Epithelial cell of prostate (primary cell): Measurements from ENCODE around the gene TMEM141.
A peak's percentile ranks its signal among the peaks of the same experiment; 100 is the strongest.

Experiments used
- DNase-seq: peaks from one replicate; pipeline ENCODE4 v3.0.0-alpha.2; 2011; ENCODE audit warnings: low read depth, low spot score
- H3K27ac ChIP-seq: fragments of 450-650 bp; 2 replicates; pipeline ENCODE4 v1.5.1; 2017; ENCODE audit warnings: mild to moderate bottlenecking

Gene TMEM141

GRCh38 chr9:136790640-136791515 is at the start of gene TMEM141:
TSS of gene TMEM141 (plus strand) at chr9:136791344. CDS start at chr9:136791371, 27 bp downstream.
- DNase-seq = peak; percentile 91
- peak within 1 kb of the TSS; percentile 91 for H3K27ac ChIP-seq

GRCh38 chr9:136741883-136742571 is 49.1 kb upstream of the TMEM141 start:
- no peak overlapping the region for H3K27ac ChIP-seq
- DNase-seq = no peak

- DNase-seq = no peak
- no peak within 1 kb of the TSS for H3K27ac ChIP-seq
Measured at GRCh38 chr9:136742591-136743391, 48.4 kb upstream of the TMEM141 start, which contains the start of gene LCN10. TSS of gene LCN10 (minus strand) at chr9:136742940. CDS start at chr9:136742903, 37 bp downstream.

GRCh38 chr9:136743639-136744211 is 47.4 kb upstream of the TMEM141 start:
- H3K27ac ChIP-seq = no peak overlapping the region
- DNase-seq = no peak

GRCh38 chr9:136744773-136745172 is 46.4 kb upstream of the TMEM141 start:
- DNase-seq = no peak
- H3K27ac ChIP-seq = no peak overlapping the region

GRCh38 chr9:136745389-136746154 is 45.6 kb upstream of the TMEM141 start:
- no peak overlapping the region for H3K27ac ChIP-seq
- DNase-seq = no peak

- no peak for DNase-seq
- no peak overlapping the region for H3K27ac ChIP-seq
Measured at GRCh38 chr9:136746155-136746490, 45.0 kb upstream of the TMEM141 start.

- no peak for DNase-seq
- H3K27ac ChIP-seq = no peak overlapping the region
Measured at GRCh38 chr9:136746621-136747020, 44.5 kb upstream of the TMEM141 start.

- H3K27ac ChIP-seq = no peak overlapping the region
- no peak for DNase-seq
Measured at GRCh38 chr9:136747161-136748060, 43.7 kb upstream of the TMEM141 start.

GRCh38 chr9:136748201-136748600 is 42.9 kb upstream of the TMEM141 start, which contains the start of gene LCN6:
TSS of gene LCN6 (minus strand) at chr9:136748525. CDS start at chr9:136748483, 42 bp downstream.
- DNase-seq = no peak
- no peak within 1 kb of the TSS for H3K27ac ChIP-seq

- DNase-seq = no peak
- H3K27ac ChIP-seq = no peak overlapping the region
Measured at GRCh38 chr9:136748666-136749611, 42.2 kb upstream of the TMEM141 start.

GRCh38 chr9:136750526-136750925 is 40.6 kb upstream of the TMEM141 start:
- no peak overlapping the region for H3K27ac ChIP-seq
- DNase-seq = peak; percentile 31

GRCh38 chr9:136751244-136751643 is 39.9 kb upstream of the TMEM141 start:
- no peak overlapping the region for H3K27ac ChIP-seq
- no peak for DNase-seq

GRCh38 chr9:136751814-136752213 is 39.3 kb upstream of the TMEM141 start:
- no peak for DNase-seq
- H3K27ac ChIP-seq = no peak overlapping the region

- no peak for DNase-seq
- no peak overlapping the region for H3K27ac ChIP-seq
Measured at GRCh38 chr9:136753371-136754058, 37.6 kb upstream of the TMEM141 start.

- no peak overlapping the region for H3K27ac ChIP-seq
- DNase-seq = no peak
Measured at GRCh38 chr9:136754059-136754572, 37.0 kb upstream of the TMEM141 start.
